Activated T-cell treated with anti-CD3 and anti-CD28 coated beads, Interleukin-2, amount 50 U/mL, for 48 hours (primary cell): ENCODE data around the gene ARHGAP22.

Experiments used
- DNase-seq, 2 experiments: peaks; one replicate each; pipeline ENCODE4 v3.0.0-alpha.2; 2020

ARHGAP22 gene

DNA sequence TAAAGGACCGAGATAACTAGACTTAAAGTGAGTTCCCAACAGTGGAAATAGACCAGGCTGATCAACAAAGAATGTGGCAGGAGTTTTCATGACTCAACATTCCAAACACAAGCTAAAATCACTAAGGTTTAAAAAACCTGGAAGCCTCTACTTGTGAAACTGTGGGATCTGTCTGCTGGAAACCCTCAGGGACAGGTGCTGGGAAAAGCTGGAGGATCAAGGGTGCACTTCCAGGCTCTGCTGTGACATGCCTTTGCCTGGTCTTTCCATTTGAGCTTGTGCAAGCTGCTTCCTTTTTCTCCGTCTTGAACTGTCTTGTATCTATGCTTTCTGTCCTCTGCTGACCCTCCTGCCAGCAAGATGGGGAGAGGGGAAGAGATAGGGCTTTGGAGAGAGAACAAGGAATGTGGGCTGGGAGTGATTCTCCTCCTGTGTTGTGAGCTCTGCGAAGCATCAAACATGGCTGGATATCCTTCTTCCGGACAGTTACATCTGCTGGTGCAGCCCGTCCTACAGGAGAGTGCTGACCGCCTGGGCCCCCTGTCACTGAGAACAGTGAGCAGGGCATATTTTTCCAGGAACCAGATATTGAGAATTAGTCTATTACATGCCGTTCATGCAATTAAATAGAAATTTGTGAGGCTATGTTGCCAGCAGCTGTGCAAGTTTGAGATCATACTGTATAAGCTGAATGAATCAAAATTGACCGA is 25.5 kb downstream of the ARHGAP22 start:
- DNase-seq: no peak

DNA sequence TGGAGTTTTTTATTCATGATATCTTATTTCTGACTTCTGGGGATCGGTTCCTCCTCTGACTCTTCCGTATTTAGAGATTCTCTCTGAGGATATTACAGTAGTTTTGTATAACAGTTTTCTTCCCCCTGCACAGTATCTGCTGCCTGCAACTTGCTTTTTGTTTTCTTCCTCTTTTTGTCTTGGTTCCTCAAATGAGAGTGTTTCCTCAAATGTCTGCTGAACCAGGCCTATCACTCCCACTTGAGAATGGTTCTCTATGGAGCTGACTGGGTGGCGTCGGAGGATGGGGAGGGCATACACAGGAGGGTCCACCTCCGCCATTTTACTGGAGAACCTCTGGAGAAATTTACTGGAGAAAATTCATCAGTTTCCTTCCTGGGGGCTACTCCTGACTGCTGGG is 27.7 kb downstream of the ARHGAP22 start:
- DNase-seq: no peak

DNA sequence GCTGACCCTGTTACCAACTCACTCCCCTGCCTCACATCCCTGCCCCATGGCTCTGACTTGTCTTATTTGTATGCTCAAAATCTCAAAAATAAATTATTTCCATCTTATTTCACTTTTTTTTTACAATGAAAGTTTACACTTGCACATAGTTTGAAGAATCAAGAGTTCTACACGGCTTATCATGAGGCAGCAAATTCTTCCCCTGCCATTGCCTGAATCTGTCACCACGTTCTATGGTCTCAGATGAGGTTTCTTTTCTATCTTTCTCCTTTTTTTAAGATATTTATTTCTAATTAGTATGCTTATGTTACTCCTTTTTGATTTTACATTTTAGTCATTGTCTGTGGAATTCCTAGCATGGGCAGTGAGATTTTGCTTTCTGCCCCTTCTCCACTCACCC is 28.4 kb downstream of the ARHGAP22 start:
- DNase-seq: no peak

DNA sequence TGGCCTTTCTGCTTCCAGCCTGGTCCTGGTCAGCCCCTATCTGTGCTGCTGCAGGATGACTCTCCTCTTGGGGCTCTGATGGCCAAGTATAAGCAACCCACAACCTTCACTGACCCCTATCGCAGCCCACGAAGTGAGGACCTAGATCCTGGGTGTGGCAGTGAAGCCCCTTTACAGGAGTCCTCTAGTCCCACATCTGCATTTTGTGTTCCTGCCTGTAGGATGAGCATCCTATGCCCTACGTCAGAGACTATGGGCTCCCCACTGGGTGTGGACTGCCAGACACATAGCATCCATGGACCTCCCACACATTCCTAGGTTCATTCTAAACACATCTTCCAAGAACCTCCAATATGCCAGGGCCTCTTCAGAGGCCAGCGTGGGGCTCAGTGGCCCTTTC is 29.0 kb downstream of the ARHGAP22 start:
- DNase-seq: no peak

DNA sequence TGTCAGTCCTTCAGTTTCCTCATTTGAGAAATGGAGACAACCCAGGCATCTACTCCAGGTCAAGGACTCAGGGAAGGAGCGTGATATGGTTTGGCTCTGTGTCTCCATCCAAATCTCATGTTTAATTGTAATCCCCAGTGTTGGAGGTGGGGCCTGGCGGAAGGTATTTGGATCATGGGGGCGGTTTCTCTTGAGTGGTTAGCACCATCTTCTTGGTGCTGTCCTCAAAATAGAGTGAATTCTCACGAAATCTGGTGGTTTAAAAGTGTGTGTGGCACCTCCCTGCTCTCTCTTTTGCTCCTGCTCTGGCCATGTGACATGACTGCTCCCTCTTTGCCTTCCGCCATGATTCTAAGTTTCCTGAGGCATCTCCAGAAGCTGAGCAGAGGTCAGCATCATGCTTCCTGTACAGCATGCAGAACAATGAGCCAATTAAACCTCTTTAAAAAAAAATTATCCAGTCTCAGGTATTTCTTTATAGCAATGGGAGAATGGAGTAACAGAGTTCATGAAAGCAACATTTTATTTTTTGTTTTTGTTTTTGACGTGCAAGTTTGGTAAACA is 30.0 kb downstream of the ARHGAP22 start:
- DNase-seq: no peak

DNA sequence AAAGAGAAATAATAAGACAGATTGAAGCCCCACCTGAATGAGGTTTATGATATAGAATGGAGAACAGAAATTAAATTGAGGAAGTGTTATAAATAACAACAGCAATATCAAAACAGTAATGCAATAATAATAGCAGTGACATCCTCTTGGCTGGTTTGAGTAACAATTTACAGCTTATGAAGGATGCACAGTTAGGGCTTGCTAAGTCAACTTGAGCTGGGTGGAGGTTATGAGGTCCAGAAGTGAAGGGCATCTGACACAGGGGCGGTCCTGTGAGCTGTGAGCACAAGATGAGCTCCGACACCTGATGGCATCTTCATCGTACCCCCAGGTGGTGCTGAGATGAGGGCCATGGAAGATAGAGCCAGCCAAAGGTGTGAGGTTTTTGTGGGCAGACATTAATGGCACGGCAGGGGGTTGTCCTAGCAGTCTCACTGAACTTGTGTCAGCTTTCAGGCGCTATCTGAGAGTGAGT is 30.5 kb downstream of the ARHGAP22 start:
- DNase-seq: no peak

DNA sequence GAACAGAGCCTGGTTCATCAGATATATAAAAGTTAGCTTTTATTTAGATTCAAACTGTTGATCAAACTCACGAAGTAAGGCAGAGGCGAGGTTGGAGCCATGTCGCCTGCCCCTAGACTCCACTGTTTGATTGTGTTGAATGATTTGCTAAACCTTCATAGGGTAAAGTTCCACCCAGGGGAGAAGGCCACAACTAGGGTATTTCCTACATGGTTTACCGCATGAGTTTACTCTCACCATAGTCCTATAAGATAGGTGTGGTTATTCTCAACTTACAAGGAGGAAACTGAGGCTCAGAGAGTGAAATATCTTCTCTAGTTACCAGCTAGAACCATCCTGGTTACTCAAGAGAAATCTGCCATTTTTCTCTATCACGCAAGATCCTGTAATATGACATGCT is 31.8 kb downstream of the ARHGAP22 start:
- no peak for DNase-seq

DNA sequence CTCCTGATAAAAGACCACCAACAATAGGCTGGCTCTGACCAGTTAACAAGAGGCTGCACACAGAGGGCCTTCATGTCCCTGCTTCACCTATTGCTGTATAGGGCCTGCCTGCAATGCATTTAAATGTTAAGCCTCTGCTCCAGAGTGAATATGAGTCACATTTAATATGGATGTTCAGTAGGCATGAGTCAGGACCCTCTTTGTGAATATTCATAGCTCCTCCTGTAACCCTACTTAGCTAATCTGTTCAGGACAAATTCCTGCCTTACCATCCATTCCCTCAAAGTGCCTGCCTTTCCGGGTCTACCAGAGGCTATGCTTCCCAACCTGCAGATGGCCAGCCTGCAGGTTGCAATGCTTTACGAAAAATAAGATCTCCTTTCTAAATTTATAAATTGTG is 32.5 kb downstream of the ARHGAP22 start:
- DNase-seq: no peak

DNA sequence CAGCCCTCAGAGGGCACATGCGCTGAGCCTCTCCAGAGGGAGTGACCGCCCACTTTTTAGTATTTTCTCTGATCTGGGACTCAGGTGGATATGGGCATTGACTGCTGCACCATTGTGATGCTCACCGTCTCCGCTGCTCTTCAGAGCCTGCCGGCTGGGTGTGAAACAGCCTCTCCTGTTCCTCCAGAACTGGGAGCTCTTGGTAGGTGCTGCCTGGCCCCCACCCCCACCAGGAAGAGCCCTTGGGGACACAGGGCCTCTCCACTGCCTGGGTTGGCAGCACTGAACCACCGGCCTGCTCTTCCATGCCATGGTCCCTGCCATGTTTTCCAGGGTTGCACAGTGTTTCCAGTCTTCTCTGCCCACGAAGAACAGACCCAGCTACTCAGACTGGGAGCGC is 36.3 kb downstream of the ARHGAP22 start:
- no peak for DNase-seq

DNA sequence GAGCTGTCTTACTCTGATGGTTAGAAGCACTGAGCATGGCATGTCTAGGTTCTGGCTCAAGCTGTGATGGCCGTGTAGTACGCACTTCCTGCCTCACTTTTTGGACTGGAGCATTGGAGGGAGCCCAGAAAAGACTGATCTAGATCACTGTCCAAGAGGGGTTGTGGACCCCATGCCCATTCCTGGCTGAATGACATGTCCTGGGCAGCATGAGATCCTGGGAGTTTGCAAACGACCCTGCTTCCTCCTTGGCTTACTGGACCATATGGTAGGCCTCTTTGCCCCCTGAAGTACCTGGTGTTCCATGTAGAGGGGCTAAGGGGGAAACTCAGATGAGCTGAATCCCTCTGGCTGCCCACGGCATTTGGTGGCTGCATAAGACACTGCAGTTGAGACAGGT is 36.7 kb downstream of the ARHGAP22 start:
- no peak for DNase-seq

DNA sequence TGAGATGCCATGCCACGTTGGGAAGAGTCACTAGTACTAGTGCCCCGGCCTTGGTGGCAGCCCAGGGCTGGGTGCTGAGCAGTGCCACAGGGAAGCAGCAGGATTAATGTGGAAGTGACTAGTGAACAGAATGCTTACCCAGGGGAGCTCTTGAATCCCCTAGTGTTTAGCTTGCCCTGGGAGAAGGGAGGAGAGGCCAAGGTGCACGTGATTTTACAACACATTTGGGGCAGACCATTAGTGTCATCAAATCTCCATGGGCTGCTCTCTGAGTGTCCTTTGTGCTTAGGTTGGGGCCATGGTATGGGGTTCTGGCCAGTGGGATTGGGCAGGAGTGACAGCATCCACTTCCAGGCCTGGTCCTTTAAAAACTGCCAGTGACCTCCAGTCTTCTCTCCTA is 37.5 kb downstream of the ARHGAP22 start:
- DNase-seq: no peak

DNA sequence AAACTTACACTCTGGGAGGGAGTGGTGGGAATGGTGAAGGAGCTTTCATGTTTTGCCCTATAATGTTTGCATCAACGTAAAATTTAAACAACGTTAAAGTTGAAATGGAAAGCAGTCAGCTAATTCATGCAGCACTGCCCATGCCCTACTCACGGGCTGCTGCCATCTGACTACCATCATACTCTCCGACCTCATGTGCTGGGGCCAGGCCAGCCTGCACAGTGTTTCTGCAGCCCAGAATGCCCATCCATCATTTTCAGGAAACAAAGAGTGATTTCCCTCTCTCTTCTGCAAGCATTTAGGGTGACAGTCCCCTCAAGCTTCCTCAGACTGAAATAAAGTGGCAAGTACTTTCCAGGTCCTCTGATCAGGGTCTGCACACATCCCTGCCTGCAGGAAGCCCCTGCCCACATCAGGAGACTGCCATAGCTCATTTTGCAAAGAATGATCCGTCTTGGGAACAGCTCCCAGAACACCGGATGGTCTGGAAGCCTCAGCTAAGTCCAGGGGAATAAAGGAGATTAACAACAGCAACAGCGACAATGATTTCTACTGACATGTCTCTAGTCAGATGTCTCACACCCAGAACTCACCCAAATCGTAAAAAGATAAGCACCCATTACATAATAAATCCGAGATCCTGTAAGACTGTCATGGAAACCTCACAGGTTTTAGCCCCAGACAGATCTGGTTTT is 40.3 kb downstream of the ARHGAP22 start:
- no peak for DNase-seq

DNA sequence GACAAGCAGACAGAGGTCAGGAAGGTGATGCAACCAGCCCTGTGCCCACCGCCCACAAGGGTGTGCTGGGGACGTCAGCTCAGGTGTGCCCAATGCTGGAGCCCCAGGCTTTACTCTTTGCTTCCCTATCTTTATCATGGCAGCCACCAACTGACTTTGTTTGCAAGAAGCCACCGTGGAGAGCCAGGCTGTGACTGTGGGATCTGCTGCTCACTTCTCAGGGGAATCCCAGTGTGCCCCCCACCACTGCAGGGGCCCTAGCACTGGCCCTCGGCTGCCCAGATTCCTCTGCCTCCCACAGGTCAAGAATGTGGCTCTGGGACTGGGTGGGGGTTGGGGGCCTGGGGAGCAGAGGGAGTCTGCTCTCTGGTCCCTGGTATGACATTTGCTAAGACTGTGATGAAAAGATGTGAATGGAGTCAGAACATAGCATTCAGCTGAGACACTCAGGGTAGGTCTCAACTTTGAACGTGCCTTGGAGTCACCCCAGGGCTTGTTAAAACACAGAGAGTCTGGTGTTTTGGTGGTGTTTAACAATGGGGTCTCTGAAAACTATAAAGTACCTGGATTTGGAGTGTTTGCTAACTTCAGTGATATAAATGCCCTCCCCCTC is 47.3 kb downstream of the ARHGAP22 start:
- no peak for DNase-seq

DNA sequence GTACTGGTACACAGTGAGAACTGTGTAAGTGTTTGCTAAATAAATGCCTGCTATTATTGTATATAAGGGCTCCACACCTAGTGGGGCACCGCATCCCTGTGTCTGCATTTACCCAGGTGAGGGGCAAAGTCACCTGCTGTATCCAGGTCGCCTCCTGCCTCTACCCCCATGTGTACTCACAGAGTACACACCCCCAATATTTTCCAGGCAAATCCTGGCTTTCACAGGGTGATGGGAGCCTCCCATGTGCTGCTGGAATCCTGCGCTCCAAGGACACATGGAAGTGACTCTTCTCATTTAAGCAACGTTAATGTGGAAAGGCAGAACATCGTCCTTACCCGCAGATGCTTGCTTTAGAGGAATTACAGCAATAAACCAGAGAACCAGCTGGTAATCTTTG is 48.2 kb downstream of the ARHGAP22 start:
- DNase-seq: no peak

DNA sequence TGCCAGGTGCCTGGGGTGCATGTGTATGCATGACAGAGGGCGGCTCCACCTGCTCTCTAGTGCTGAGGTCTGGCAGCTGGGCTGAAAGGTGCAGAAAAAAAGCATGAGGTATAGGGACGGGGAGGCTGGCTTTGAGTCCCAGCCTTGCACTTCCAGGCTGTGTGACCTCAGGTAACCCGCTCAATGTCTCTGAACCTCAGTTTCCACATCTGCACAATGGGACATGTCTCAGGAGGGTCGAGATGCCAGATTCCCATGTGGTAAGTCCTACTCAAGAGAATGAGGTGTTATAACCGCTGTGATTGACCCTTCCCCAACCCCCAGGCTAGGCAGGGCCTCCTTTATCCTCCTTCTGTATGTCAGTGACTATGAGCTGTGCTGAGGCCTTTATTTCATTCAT is 48.8 kb downstream of the ARHGAP22 start:
- DNase-seq: no peak

DNA sequence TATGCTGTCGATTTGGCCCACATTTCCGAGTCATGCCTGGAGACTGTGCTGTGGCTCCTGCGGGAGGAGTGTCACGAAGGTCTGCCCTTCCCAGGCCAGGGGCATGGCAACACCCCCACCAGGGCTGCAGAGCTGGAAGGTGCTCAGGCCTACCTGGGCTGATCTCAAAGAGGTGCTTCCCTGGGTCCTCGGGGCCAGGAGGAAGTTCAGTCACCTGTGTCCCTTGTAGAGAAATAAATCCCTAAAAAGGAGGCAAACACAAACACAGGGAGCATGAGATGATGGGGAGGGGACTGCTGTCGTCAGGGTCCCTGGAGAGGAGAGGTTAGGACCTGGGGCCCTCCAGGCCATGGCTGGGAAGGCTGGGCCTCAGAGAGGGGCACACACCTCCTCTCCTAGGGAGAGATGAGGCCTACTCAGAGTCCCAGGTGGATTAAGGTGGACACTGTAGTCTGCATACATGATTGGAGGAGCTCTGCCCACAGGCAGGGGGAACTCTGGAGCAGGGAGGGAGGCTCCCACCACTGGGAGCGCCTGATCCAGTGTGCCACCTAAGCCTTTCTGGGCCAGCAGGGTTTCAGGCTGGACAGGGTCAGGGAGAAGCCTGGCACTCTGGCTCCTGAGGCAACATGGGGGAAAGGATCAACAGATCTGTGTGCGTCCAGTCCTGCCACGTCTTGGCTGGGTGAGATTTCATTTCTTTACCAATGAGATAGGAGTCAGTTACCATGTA is 49.4 kb downstream of the ARHGAP22 start:
- no peak for DNase-seq

DNA sequence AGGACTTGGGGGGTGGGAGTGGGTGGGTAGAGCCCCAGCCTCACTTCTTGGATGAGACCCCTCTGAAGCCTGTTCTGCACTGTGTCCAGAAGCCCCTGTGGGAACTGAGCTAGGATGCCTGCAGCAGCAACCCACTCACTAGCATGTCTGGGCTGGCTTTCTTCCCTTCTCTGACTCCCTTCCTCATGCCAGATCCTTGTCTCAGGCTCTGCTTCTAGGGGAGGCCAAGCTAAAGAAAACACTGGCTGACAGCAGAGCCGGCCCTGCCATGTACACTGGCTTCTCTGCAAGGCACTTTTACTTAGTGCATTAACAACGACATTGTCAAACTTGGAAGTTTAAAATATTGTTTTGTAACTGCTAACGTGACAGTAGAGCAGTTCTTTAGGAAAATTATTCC is 50.2 kb downstream of the ARHGAP22 start:
- no peak for DNase-seq

DNA sequence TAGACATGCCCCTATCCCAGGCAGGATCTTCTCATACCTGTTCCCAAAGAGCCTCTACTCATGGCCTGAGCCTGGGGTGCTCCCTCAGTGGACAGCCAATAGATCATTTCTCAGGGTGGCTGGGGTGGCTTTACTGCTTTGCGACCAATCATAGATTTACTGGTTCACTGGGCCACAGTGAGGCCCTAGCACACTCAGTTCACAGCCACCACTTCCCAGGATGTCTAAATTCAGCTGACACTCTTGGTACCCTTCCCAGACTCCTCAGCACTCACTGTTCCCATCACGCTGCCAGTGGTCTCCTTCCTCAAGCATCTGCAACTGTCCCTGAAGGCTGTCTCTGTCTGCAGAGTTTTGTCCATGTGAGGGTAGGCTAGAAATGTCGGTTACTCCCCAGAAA is 50.6 kb downstream of the ARHGAP22 start:
- DNase-seq: no peak

DNA sequence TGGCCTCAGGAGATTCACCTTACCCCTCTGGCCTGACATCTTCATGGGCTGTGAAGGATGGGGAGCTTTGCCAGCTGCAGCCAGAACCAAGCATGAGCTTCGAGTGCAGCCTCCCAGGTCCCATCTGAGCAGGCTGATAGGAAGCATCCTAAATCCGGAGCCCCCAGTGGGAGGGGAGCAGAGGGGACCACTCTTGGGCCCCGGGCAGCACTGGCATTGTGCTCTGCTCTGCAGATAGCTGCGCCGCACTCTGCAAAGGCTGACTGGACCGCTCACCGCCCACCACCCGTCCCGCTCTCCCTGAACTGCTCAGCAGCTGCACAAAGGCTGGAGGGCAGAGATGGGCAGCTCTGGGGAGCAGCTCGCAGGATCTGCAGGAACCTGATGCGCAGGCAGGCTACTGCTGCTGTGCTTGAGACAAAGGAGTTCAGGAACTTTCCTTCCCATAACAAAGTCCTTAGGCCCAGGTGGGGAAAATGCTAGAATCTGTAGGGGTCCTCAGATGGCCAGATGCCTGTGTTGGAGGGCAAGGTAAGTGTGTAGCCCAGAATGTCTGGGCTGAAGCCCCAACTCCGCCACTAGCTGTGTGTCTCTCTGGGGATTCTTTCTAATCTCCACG is 51.8 kb downstream of the ARHGAP22 start:
- no peak for DNase-seq

DNA sequence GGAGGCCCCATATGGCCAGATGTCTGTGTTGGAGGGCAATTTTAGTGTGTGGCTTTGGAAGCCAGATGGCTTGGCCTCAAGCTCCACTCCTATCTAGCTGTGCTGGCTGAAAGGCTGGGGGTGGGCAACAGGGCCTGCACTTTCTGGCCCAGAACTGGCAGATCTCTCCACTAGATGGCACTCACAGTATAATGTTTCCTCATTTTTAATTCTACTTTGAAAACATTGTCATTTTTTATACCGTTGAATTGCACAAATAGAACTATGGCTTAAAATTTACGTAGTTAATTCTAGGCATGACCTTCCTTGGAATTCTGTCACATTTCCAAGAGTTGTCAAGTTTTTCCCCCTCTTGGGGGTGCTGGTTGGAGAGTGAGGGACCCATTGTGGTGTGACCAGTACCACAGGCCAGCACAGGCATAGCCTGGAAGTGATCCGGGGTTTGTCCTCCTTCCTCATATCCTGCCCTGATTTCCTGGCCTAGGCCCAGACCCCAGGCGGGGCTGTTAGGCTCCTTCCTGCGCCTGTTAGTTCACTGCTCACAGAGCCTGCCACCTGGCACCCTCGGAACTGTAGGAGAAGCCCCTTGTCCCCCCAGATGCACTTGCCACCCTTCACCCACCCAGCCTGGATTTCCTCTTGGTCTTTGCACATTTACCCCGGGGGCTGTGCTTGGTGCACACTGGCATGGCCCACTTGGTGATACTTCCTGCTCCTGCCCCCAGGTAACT is 52.8 kb downstream of the ARHGAP22 start:
- DNase-seq: peak; percentile 35 to 40

DNA sequence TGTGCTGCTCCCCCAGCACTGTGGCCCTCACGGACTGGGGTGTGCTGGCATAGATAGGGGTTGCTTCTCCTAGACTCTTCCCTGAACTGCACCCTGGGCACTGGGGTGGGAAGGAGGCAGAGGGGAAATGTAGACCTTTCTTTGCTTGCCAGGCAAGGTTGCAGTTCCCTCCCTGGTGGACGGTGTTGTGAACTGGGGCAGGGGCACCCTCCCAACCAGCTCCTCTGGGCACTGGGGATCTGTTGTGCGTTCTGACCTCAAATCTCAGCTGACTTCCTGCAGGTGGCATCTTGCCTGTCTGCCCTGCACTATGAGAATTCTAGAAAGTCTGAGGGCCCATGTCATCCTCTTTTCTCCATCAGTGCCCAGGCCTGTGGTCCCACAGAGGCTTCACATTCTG is 53.9 kb downstream of the ARHGAP22 start:
- no peak for DNase-seq

DNA sequence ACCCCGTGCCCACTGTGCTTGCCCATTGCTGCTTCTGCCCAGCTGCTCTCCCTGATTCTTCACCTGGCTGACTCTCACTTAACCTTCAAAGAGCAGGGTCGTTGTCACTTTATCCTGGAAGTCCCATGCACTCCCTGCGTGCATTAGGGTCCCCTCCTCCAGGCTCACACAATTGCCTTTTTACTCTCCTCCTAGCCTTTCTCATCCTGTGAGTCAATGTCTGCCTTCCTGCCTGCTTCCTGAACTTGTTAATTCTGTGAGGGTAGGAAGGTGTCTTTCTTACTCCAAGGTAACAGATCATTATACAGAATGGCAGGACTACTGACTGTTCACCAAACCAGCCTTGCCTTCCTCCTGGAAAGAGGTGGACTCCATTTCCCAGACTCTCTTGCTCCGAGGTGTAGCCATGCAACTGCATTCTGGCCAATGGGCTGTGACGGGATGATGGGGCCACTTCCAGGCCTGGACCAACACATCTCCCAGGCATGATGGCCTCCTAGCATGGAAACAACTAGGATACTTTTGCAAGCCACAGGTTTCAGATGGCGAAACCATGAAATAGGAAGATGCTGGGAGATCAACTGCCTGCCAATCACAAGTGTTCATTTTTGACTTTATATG is 54.7 kb downstream of the ARHGAP22 start:
- DNase-seq: no peak
